ENCODE data around the gene CCDC6. TPM values are rescaled to one million over a fixed set of nuclear protein-coding genes. Genes with fewer than 3 reads are reported as not detected.

CCDC6 gene
- total RNA-seq, 4 donors from 2014 or later: 30.8 to 66.0 (median 53.4) TPM

GRCh38 chr10:59847326-59847725 is 59.0 kb downstream of the CCDC6 start:
- Histone ChIP-seq H3K4me3 (no peak overlapping the region), H3K27ac (no peak overlapping the region), H3K36me3 (peaks cover 0 to 60% of the 10 kb centered on the region in 2 donors), H3K4me1 (peaks cover 0 to 16% (median 0%) of the 10 kb centered on the region in 3 donors), H3K9me3 (no peaks in the 10 kb centered on the region), H3K27me3 (no peaks in the 10 kb centered on the region)
- TF ChIP-seq POLR2A (IDR thresholded peaks at IDR 0.05) (no peak), POLR2AphosphoS5 (IDR thresholded peaks at IDR 0.05) (no peak), EP300 (IDR thresholded peaks at IDR 0.05) (no peak)
- TF ChIP-seq, protein P1, sequence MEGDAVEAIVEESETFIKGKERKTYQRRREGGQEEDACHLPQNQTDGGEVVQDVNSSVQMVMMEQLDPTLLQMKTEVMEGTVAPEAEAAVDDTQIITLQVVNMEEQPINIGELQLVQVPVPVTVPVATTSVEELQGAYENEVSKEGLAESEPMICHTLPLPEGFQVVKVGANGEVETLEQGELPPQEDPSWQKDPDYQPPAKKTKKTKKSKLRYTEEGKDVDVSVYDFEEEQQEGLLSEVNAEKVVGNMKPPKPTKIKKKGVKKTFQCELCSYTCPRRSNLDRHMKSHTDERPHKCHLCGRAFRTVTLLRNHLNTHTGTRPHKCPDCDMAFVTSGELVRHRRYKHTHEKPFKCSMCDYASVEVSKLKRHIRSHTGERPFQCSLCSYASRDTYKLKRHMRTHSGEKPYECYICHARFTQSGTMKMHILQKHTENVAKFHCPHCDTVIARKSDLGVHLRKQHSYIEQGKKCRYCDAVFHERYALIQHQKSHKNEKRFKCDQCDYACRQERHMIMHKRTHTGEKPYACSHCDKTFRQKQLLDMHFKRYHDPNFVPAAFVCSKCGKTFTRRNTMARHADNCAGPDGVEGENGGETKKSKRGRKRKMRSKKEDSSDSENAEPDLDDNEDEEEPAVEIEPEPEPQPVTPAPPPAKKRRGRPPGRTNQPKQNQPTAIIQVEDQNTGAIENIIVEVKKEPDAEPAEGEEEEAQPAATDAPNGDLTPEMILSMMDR (IDR thresholded peaks at IDR 0.05): no peak
- ATAC-seq: no peak
- WGBS, 2 donors (ENCODE audit: low coverage in 1 of 2): 80% methylated on average over 2 of the region's 2 CpGs; no CpG with 5 or more reads in 1 of the 2 donors

GRCh38 chr10:59844436-59844835 is 61.9 kb downstream of the CCDC6 start:
- no peak for ATAC-seq
- 33 to 70% methylated on average over 2 to 3 of the region's 3 CpGs for WGBS, 2 donors (ENCODE audit: low coverage in 1 of 2)

DNA sequence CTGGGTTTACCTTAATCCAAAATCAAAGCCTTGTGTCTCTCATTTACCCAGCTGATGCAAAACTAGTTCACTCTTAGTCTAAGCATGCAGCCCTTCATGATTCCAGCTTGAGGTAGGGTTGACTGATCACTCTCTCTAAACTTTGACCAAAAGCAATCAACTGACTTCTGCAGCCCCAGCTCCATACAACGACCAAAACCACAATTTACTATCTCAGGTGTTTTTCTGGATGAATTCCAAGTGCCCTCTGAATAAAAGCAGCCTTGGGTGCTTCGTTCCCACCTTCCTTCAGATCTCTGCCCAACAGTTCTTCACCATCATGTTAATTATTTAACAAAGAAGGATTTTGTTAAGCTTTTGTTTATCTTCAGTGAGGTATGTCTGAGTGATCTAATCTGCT is 62.6 kb downstream of the CCDC6 start:
- 63 to 83% methylated on average over 1 to 2 of the region's 2 CpGs for WGBS, 2 donors (ENCODE audit: low coverage in 1 of 2)
- no peaks in the 10 kb centered on the region for H3K27me3 ChIP-seq
- TF ChIP-seq POLR2AphosphoS5 (IDR thresholded peaks at IDR 0.05): no peak
- no peak for TF ChIP-seq EP300 (IDR thresholded peaks at IDR 0.05)
- TF ChIP-seq POLR2A (IDR thresholded peaks at IDR 0.05): no peak
- TF ChIP-seq, protein P1 (IDR thresholded peaks at IDR 0.05): no peak
- peaks cover 0 to 48% of the 10 kb centered on the region in 2 donors for H3K36me3 ChIP-seq
- no peak overlapping the region for H3K27ac ChIP-seq
- no peak overlapping the region for H3K4me3 ChIP-seq
- no peak for ATAC-seq
- no peaks in the 10 kb centered on the region for H3K9me3 ChIP-seq
- peaks cover 0 to 8% (median 0%) of the 10 kb centered on the region in 3 donors for H3K4me1 ChIP-seq

More at GRCh38 chr10:59844436-59844835, 61.9 kb downstream of the CCDC6 start:
- no peaks in the 10 kb centered on the region for H3K9me3 ChIP-seq
- TF ChIP-seq POLR2A (IDR thresholded peaks at IDR 0.05): no peak
- no peak for TF ChIP-seq EP300 (IDR thresholded peaks at IDR 0.05)
- H3K27ac ChIP-seq: no peak overlapping the region
- peaks cover 0 to 8% (median 0%) of the 10 kb centered on the region in 3 donors for H3K4me1 ChIP-seq
- H3K27me3 ChIP-seq: no peaks in the 10 kb centered on the region
- H3K4me3 ChIP-seq: no peak overlapping the region
- peaks cover 0 to 55% of the 10 kb centered on the region in 2 donors for H3K36me3 ChIP-seq

GRCh38 chr10:59839576-59839975 is 66.8 kb downstream of the CCDC6 start:
- WGBS, 2 donors (ENCODE audit: low coverage in 1 of 2): 85 to 93% methylated on average over 5 to 6 of the region's 6 CpGs

GRCh38 chr10:59838085-59838789 is 68.1 kb downstream of the CCDC6 start:
- H3K36me3 ChIP-seq: peaks cover 0 to 14% of the 10 kb centered on the region in 2 donors
- H3K27me3 ChIP-seq: no peaks in the 10 kb centered on the region
- WGBS, 2 donors (ENCODE audit: low coverage in 1 of 2): 100% methylated on average over 2 of the region's 2 CpGs
- no peak for TF ChIP-seq POLR2A (IDR thresholded peaks at IDR 0.05)
- TF ChIP-seq EP300 (IDR thresholded peaks at IDR 0.05): no peak
- TF ChIP-seq POLR2AphosphoS5 (IDR thresholded peaks at IDR 0.05): no peak
- TF ChIP-seq, protein P1 (IDR thresholded peaks at IDR 0.05): no peak
- no peak overlapping the region for H3K4me3 ChIP-seq
- no peaks in the 10 kb centered on the region for H3K9me3 ChIP-seq
- ATAC-seq: no peak
- no peak overlapping the region for H3K27ac ChIP-seq
- peaks cover 0 to 21% (median 0%) of the 10 kb centered on the region in 3 donors for H3K4me1 ChIP-seq

More at GRCh38 chr10:59839576-59839975, 66.8 kb downstream of the CCDC6 start:
- Histone ChIP-seq H3K4me3 (no peak overlapping the region), H3K27ac (no peak overlapping the region), H3K9me3 (no peaks in the 10 kb centered on the region), H3K4me1 (peaks cover 0 to 20% (median 0%) of the 10 kb centered on the region in 3 donors), H3K27me3 (no peaks in the 10 kb centered on the region), H3K36me3 (peaks cover 0 to 17% of the 10 kb centered on the region in 2 donors)
- TF ChIP-seq, protein P1 (IDR thresholded peaks at IDR 0.05): no peak
- TF ChIP-seq POLR2AphosphoS5 (IDR thresholded peaks at IDR 0.05): no peak
- no peak for ATAC-seq
